ENCODE data around the gene RAC2.
"Not testable (repeated sequence)": the region's sequence is repeated elsewhere in the genome, so short reads cannot be mapped to it uniquely, and the experiment has no call there.

Gene RAC2

DNA sequence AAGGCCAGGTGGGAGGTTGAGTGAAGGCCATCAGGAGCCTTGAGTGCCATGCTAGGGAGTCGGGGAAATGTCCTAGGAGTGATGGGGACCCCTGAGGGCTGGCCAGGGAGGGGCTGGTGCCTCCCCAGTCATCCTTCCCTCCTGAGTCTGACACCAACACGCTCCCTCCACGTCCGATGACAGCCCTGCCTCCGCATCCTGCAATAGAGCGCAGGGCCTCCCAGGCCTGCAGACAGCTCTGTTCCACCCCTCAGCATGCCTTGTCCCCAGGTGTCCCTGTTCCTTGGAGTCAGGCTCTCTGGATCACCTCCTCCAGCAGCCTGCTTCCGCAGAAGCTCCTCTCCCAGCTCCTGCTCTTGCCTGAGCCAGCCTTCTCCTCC lies 3.1 kb downstream of the RAC2 start:
- no peaks in the 10 kb centered on the region for H3K4me1 ChIP-seq
- no peaks in the 10 kb centered on the region for H3K9me3 ChIP-seq
- in situ Hi-C loops (cut with MboI; ENCODE audit: low sequenced_read_pairs) = no loop called here
- no peaks in the 10 kb centered on the region for H3K36me3 ChIP-seq (replicated peaks)
- no peaks in the 10 kb centered on the region; the same call in 1 of the 2 replicates for H3K27me3 ChIP-seq (ENCODE audit: low read depth)
- no peak overlapping the region for H3K4me3 ChIP-seq
- DNase-seq (ENCODE audit: low spot score in 2 of 2) = no peak

DNA sequence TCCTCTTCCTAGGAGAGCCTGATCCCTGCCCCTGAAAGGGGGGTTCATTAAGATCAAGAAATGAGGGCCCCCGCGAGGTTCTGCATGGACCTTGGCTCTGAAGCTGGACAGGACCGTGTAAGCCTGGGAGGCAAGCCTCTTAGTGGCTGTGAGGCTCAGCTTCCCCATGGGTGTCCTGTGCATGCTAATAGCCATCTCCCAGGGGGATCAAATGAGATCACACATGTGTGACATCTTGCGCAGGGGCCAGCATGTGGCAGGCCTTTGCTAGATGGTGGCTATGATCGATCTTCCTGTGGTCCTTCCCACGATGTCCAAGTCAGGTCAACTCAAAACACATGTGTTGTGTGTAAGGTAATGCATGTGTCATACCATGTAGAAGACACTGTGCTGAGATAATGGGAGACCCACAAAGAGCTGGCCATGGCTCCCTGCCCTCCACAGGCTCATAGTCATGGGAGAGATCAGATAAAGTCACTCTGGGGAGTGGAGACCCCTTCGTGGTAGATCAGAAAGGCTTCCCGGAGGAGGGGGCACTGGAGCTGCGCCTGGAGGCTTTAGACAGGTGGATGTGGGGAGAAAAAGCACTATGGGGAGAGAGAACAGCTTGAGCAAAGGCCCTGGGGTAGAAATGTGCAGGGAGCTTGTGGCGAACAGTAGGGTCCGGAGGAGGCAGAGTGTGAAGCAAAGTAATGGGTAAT lies 3.7 kb downstream of the RAC2 start:
- in situ Hi-C loops (cut with MboI; ENCODE audit: low sequenced_read_pairs) = no loop called here
- H3K4me1 ChIP-seq = no peaks in the 10 kb centered on the region
- DNase-seq (ENCODE audit: low spot score in 2 of 2) = no peak

DNA sequence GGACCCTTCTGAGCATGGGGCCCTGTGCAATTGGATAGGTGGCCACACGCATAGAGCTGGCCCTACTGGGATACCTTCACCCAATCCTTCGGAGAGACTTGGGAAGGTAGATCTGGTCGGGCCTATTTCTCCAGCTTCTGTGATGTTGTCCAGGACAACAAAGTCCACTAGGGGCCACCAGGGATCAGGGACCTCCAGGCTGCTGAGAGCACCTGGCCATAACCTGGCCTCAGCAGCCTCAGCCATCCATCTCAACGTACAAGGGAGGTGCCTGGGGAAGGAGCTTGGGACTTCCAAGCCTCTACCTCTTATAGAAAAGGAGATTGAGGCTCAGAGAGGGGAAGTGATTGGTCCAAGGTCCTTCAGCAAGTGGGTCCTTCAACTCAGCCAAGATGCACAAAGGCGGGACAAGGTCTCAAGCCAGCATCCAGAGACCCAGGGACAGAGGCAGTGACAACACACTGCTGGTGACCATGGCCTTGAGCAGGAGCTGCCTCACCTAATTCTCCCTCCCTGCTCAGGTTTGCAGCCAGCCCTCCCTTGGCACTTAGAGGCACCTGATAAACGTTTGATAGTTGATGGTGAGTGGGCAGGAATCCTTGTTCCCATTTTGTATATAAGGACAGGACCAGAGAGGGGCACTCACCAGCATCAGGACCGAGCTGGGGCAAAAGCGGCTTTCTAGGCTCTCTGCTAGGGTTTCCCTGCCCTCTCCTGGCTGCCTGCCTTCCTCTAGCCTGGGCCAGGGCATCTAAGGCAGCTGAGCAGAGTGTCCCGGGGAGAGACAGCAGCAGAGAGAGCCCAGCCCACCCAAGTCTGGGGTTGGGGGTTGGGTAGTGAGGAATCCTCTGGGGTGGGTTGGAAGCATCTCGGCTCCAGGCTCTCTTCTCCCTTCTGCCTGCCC lies 4.5 kb downstream of the RAC2 start:
- Histone ChIP-seq H3K4me1 (no peaks in the 10 kb centered on the region), H3K36me3 (replicated peaks) (no peaks in the 10 kb centered on the region), H3K4me3 (no peak overlapping the region), H3K27me3 (ENCODE audit: low read depth) (no peaks in the 10 kb centered on the region; the same call in 1 of the 2 replicates), H3K9me3 (no peaks in the 10 kb centered on the region)
- in situ Hi-C loops (cut with MboI; ENCODE audit: low sequenced_read_pairs) = no loop called here
- DNase-seq (ENCODE audit: low spot score in 2 of 2) = no peak

More for the DNA sequence above, 3.7 kb downstream of the RAC2 start:
- H3K27me3 ChIP-seq (ENCODE audit: low read depth) = no peaks in the 10 kb centered on the region; the same call in 1 of the 2 replicates
- no peaks in the 10 kb centered on the region for H3K9me3 ChIP-seq
- no peak overlapping the region for H3K4me3 ChIP-seq
- H3K36me3 ChIP-seq (replicated peaks) = no peaks in the 10 kb centered on the region

DNA sequence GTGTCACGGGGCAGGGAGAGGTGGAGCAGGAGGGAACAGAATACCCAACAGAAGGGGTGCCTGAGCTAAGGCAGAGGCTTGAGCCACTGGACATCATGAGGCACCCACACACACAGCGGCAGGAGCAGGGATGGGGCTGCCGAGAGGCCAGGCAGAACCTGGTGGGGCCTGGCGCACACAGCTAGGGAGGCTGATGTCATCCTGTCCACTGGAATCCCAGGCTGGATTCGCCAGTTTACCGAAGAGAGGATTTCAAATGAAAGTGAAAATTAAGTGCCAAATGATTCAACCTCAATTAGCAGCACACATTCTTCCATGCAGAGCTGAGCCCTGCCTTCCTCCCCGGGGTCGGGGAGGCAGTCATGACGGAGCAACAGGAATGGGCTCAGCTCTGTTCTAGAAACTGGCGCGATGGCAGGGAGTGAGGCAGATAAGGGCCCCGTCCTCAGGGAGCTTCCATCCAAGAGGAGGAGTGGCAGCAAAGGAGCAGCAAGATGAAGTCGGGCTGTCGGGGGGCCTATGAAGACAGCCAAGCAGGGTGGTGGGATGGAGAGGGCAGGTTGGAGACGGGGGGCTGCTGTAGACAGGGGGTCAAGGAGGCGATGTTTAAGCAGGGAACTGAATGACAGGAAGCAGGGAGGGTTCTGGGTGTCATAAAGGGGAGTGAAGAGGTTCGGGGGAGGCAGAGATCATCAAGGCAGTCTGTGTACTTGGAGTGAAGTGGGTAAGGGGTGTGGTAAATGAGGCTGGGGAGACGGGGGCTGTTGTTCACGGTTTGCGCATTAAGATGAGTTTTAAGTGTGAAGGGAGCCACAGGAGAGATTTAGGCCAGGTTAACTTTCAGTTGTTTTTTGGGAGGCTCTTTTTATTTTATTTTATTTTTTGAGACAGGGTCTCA lies 6.4 kb downstream of the RAC2 start:
- Histone ChIP-seq H3K4me1 (no peaks in the 10 kb centered on the region), H3K27me3 (ENCODE audit: low read depth) (no peaks in the 10 kb centered on the region; the same call in 1 of the 2 replicates), H3K36me3 (replicated peaks) (no peaks in the 10 kb centered on the region), H3K4me3 (no peak overlapping the region), H3K9me3 (no peaks in the 10 kb centered on the region)
- no peak for DNase-seq (ENCODE audit: low spot score in 2 of 2)
- in situ Hi-C loops (cut with MboI; ENCODE audit: low sequenced_read_pairs) = no loop called here

DNA sequence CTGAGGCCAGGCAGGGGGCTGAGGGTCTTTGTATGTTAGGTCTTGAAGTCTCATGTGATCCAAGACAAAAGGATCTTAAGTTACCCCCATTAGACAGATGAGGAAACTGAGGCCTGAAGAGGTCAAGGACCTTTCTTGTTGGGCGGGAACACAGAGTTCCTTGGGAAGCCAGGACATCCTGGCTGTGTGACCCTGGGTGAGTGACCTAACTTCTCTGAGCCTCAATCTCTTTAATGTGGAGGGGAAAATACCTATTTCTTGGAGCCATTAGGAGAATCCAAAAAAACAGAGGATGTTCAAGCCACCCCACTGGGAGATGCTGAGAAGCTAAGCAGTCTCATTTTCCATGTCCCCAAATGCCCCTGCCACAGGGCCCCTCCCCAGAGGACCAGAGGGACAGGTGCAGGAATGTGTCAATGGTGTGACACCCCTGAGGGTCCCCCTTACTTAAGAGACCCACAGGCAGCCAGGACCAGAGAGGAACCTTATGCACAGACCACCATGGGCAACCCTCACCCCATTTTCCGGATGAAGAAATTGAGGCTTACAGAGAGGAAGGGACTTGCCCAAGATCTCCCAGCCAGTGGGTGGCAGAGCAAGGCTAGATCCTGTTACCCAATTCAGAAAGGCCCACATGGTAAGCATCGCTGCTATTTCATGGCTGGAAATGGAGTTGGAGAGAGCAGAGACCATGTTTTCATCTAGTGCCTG lies 8.0 kb downstream of the RAC2 start:
- Histone ChIP-seq H3K9me3 (no peaks in the 10 kb centered on the region), H3K36me3 (replicated peaks) (no peaks in the 10 kb centered on the region), H3K4me1 (no peaks in the 10 kb centered on the region), H3K27me3 (ENCODE audit: low read depth) (no peaks in the 10 kb centered on the region; the same call in 1 of the 2 replicates), H3K4me3 (no peak overlapping the region)
- in situ Hi-C loops (cut with MboI; ENCODE audit: low sequenced_read_pairs) = no loop called here
- no peak for DNase-seq (ENCODE audit: low spot score in 2 of 2)

DNA sequence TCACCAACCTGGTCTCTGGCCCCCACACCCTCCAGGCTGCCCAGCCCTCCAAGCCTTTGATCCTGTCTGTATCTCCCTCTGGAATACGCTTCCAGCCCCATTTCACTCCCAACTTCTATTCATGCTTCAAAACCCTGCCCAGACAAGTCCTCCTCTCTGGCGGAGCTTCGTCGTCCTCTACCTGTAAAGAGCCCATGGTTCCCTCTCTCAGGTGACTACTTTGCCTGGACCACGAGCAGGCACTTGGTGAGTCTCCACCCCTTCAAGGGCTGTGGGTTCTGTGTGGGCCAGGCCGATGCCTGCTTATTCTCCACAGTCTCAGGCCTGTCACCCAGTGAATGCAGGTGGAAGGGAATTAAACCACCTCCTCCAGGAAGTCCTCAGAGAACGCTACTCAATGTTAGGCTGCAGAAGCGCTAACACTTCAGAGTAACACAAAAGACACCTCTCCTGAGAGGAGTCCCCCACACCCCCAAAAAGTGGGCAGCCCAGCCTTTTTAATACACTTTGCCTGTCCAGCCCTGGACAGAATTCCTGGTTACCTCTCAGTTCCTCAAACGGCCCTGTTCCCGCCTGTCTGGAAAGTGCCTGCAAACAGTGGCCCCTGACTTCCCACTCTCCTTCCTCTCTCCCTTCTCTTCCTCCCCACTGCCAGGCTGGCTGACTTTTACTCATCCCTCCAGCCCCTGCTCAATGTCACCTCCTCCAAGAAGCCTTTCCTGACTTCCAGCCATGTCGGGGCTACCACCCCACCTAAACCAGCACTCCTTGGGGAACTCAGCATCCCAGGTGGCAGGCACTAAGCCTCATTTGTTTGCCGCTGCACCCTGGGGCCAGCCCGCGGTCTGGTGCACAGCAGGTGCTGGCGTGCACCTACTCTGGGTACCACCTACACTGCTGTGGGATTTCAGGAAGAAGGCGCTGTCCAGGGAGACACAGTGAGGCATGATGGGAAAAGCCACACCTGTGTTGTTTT lies 9.0 kb downstream of the RAC2 start:
- H3K9me3 ChIP-seq = no peaks in the 10 kb centered on the region
- no peaks in the 10 kb centered on the region; the same call in 1 of the 2 replicates for H3K27me3 ChIP-seq (ENCODE audit: low read depth)
- no peak for DNase-seq (ENCODE audit: low spot score in 2 of 2)
- in situ Hi-C loops (cut with MboI; ENCODE audit: low sequenced_read_pairs) = no loop called here
- H3K4me1 ChIP-seq = no peaks in the 10 kb centered on the region
- no peaks in the 10 kb centered on the region for H3K36me3 ChIP-seq (replicated peaks)
- no peak overlapping the region for H3K4me3 ChIP-seq

DNA sequence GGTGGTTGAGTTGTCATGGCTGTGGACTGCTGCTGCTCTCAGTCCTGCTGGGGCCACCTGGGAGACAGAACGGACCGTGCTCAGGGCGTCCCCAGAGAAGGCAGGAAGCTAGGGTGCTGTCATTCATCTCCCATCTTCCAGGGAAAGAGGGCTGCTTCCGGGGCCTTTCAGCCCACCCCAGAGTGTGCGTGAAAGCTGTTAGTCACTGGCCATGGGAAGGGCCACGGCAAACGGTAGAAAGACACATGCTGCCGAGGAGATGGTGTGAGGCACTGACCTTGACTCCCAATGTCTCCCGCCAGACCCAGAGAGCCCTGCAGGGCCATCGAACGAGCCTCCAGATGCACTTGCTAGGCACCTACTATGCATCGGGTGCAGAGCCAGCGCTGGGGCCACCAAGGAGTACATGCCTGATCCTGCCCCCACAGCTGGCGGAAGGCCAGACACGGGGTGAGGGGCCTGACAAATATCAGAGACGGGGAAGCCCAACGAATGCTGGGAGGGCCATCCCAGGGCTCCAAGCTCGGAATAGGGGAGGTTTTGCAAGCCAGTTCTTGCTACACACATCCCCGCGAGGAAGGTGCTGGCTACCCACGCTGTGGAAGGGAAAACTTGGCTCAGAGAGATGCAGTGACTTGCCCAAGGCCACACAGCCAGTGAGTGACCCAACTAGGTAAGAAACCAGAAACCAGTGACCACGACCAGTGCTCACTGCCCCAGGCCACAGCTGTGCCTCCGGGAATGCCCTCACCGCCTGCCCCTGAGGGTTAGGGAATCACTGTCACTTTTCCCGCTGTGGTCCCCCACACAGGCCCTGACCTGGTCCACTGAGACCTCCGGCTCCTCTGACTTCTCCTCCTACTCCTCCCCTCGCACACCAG lies 10.1 kb downstream of the RAC2 start:
- DNase-seq (ENCODE audit: low spot score in 2 of 2) = no peak
- Histone ChIP-seq H3K4me3 (no peak overlapping the region), H3K36me3 (replicated peaks) (no peaks in the 10 kb centered on the region), H3K27me3 (ENCODE audit: low read depth) (no peaks in the 10 kb centered on the region; the same call in 1 of the 2 replicates), H3K9me3 (no peaks in the 10 kb centered on the region), H3K4me1 (no peaks in the 10 kb centered on the region)
- in situ Hi-C loops (cut with MboI; ENCODE audit: low sequenced_read_pairs) = no loop called here

DNA sequence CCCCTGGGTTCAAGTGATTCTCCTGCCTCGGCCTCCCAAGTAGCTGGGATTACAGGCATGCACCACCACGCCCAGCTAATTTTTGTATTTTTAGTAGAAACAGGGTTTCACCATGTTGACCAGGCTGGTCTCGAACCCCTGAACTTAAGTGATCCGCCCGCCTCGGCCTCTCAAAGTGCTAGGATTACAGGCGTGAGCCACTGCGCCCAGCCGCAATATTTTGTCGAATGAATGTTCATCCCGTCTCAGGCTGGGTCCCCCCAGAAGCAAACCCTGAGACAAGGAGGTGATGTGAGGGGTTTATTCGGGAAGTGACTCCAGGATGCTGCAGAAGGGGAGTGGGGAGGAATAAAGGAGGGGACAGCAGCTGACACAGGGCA lies 10.7 kb downstream of the RAC2 start:
- in situ Hi-C loops (cut with MboI; ENCODE audit: low sequenced_read_pairs); H3K4me3 ChIP-seq; H3K4me1 ChIP-seq; DNase-seq (ENCODE audit: low spot score in 2 of 2); H3K9me3 ChIP-seq; H3K36me3 ChIP-seq (replicated peaks); H3K27me3 ChIP-seq (ENCODE audit: low read depth): not testable (repeated sequence)

DNA sequence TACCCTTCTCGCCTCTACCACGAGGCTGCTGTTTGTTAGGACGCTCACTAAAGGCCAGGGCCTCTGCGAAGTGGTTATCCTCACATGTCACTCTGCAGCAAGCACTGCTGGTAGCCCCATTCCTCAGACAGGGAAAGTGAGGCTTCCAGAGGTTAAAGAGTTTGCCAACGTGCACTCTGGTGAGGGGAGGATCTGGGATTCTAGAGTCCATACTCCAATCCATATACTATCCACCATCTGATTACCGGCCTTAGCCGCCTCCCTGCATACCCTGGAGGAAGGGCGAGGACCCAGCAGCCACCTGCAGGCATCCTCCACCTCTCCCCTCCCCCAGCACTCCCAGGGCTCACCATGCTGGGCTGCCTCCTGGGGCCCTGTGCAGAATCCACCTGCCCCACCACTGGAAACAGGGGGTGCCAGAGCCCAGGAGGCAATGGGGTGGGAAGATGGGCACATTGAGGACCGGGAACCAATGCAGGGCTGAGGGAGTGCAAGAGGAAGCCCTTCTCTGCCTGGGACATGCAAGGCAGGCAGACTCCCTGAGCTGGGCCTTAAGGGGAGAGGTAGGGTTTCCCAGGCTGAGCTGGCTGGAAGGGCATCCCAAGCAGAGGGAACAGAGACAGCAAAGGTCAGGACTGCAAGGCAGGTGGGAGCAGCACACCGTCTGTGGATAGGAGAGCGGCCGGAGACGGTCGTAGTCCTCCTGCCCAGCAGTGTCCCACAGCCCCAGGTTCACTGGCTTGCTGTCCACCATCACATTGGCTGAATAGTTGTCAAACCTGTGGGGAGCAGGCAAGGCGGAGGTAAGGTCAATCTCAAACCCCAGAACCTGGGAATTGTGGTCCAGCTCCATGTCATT lies 11.7 kb downstream of the RAC2 start:
- Histone ChIP-seq H3K27me3 (ENCODE audit: low read depth) (no peaks in the 10 kb centered on the region), H3K36me3 (replicated peaks) (no peaks in the 10 kb centered on the region), H3K9me3 (no peaks in the 10 kb centered on the region), H3K4me1 (no peaks in the 10 kb centered on the region), H3K4me3 (no peak overlapping the region)
- no peak for DNase-seq (ENCODE audit: low spot score in 2 of 2)
- in situ Hi-C loops (cut with MboI; ENCODE audit: low sequenced_read_pairs) = no loop called here

DNA sequence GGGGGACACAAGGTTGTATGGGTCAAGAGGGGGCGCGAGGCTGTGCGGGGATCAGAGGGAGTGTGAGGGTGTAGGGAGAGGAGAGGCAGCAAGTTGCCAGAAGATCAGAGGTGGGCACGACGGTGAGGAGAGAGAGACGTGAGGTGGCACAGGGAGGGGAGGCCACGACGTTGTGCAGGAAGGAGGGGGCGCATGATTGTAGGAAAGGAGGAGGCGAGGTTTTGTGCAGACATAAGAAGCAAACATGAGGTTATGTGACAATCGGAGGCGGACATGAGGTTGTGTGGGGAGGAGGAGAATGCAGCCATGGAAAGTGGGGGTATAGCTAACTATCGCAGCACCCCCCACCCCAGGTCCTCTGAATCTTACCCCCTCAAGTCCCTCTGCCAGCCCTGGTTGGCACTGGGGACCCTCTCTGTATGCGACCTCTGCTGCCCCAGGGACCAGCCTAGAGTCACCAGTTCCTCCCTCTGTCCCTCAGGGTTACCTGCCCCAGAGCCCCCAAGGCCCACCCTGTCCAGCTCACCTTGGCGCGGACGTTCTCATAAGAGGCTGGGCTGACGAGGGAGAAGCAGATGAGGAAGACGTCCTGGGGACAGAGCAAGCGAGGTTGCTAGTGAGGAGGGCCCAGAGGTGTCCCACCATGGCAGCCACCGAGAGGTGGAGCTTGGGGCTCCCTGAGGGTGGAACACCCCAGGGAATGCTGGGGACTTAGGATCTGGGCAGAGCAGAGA lies 12.5 kb downstream of the RAC2 start:
- Histone ChIP-seq H3K27me3 (ENCODE audit: low read depth) (no peaks in the 10 kb centered on the region), H3K4me1 (no peaks in the 10 kb centered on the region), H3K36me3 (replicated peaks) (no peaks in the 10 kb centered on the region), H3K4me3 (no peak overlapping the region), H3K9me3 (no peaks in the 10 kb centered on the region)
- in situ Hi-C loops (cut with MboI; ENCODE audit: low sequenced_read_pairs) = no loop called here
- no peak for DNase-seq (ENCODE audit: low spot score in 2 of 2)

Measured in HAP-1 (cell line).